ENCODE measurements around the gene SERPINC1.
"Not testable (repeated sequence)": the region's sequence is repeated elsewhere in the genome, so short reads cannot be mapped to it uniquely, and the experiment has no call there.

The SERPINC1 gene

GRCh38 chr1:173917149-173917548 lies at the start of gene SERPINC1:
Gene SERPINC1, minus strand, starts transcription at chr1:173917327. Its CDS starts 68 bp downstream, at chr1:173917259.
- DNase-seq (ENCODE audit: low read depth in 2 of 2) = no peak

GRCh38 chr1:173965896-173966295 lies 48.8 kb upstream of the SERPINC1 start:
- DNase-seq (ENCODE audit: low read depth in 2 of 2) = not testable (repeated sequence)

GRCh38 chr1:173963477-173963876 lies 46.4 kb upstream of the SERPINC1 start:
- no peak for DNase-seq (ENCODE audit: low read depth in 2 of 2)

GRCh38 chr1:173960625-173961024 lies 43.5 kb upstream of the SERPINC1 start:
- no peak for DNase-seq (ENCODE audit: low read depth in 2 of 2)

GRCh38 chr1:173954179-173954578 lies 37.1 kb upstream of the SERPINC1 start:
- no peak for DNase-seq (ENCODE audit: low read depth in 2 of 2)

- no peak for DNase-seq (ENCODE audit: low read depth in 2 of 2)
Observed at GRCh38 chr1:173948594-173948993, 31.5 kb upstream of the SERPINC1 start.

- no peak for DNase-seq (ENCODE audit: low read depth in 2 of 2)
Observed at GRCh38 chr1:173946380-173946921, 29.3 kb upstream of the SERPINC1 start.

GRCh38 chr1:173937062-173937461 lies 19.9 kb upstream of the SERPINC1 start:
- DNase-seq (ENCODE audit: low read depth in 2 of 2) = no peak

- no peak for DNase-seq (ENCODE audit: low read depth in 2 of 2)
Observed at GRCh38 chr1:173934440-173934839, 17.3 kb upstream of the SERPINC1 start.

- DNase-seq (ENCODE audit: low read depth in 2 of 2) = not testable (repeated sequence)
Observed at GRCh38 chr1:173930541-173930940, 13.4 kb upstream of the SERPINC1 start.

GRCh38 chr1:173925306-173926242 lies 8.4 kb upstream of the SERPINC1 start:
- DNase-seq (ENCODE audit: low read depth in 2 of 2) = no peak

GRCh38 chr1:173920861-173921260 lies 3.7 kb upstream of the SERPINC1 start:
- DNase-seq (ENCODE audit: low read depth in 2 of 2) = no peak

- DNase-seq (ENCODE audit: low read depth in 2 of 2) = no peak
Observed at GRCh38 chr1:173917635-173918493, 737 bp upstream of the SERPINC1 start.

- DNase-seq (ENCODE audit: low read depth in 2 of 2) = no peak
Observed at GRCh38 chr1:173916667-173917066, 460 bp downstream of the SERPINC1 start.

GRCh38 chr1:173915596-173915995 lies 1.5 kb downstream of the SERPINC1 start:
- DNase-seq (ENCODE audit: low read depth in 2 of 2) = no peak

- DNase-seq (ENCODE audit: low read depth in 2 of 2) = no peak
Observed at GRCh38 chr1:173914366-173914871, 2.7 kb downstream of the SERPINC1 start.

GRCh38 chr1:173913111-173913510 lies 4.0 kb downstream of the SERPINC1 start:
- no peak for DNase-seq (ENCODE audit: low read depth in 2 of 2)

- no peak for DNase-seq (ENCODE audit: low read depth in 2 of 2)
Observed at GRCh38 chr1:173903827-173904531, 13.1 kb downstream of the SERPINC1 start.

GRCh38 chr1:173900992-173901391 lies 16.1 kb downstream of the SERPINC1 start:
- DNase-seq (ENCODE audit: low read depth in 2 of 2) = no peak

GRCh38 chr1:173900427-173900826 lies 16.7 kb downstream of the SERPINC1 start:
- no peak for DNase-seq (ENCODE audit: low read depth in 2 of 2)

GRCh38 chr1:173894189-173894588 lies 22.9 kb downstream of the SERPINC1 start:
- no peak for DNase-seq (ENCODE audit: low read depth in 2 of 2)

Data from activated CD8-positive, alpha-beta memory T cell treated with anti-CD3 and anti-CD28 coated beads for 4 hours (primary cell).